HCEC 1CT (cell line): ENCODE results near the gene RNASET2.
"Not testable (repeated sequence)": the region's sequence is repeated elsewhere in the genome, so short reads cannot be mapped to it uniquely, and the experiment has no call there.

Source experiments
- DNase-seq: peaks from one replicate; pipeline ENCODE4 v3.0.0-alpha.2; 2017

The RNASET2 gene

GRCh38 chr6:166969390-166970002 is 13.1 kb upstream of the RNASET2 start:
- no peak for DNase-seq

GRCh38 chr6:166966268-166966667 is 9.9 kb upstream of the RNASET2 start:
- no peak for DNase-seq

- no peak for DNase-seq
Measured at GRCh38 chr6:166960609-166960978, 4.2 kb upstream of the RNASET2 start.

- DNase-seq = no peak
Measured at GRCh38 chr6:166959911-166960608, 3.7 kb upstream of the RNASET2 start.

- DNase-seq = no peak
Measured at GRCh38 chr6:166958926-166959861, 2.8 kb upstream of the RNASET2 start.

GRCh38 chr6:166957805-166958076 is 1.4 kb upstream of the RNASET2 start:
- no peak for DNase-seq

- peak; percentile 20 for DNase-seq
Measured at GRCh38 chr6:166957087-166957804, 896 bp upstream of the RNASET2 start.

GRCh38 chr6:166955865-166956443 is 396 bp downstream of the RNASET2 start:
- no peak for DNase-seq

GRCh38 chr6:166955121-166955864 is 1.1 kb downstream of the RNASET2 start:
- no peak for DNase-seq

GRCh38 chr6:166954118-166954713 is 2.1 kb downstream of the RNASET2 start:
- DNase-seq = no peak

GRCh38 chr6:166952567-166953486 is 3.5 kb downstream of the RNASET2 start:
- DNase-seq = no peak

GRCh38 chr6:166952121-166952520 is 4.2 kb downstream of the RNASET2 start:
- DNase-seq = no peak

GRCh38 chr6:166951670-166952060 is 4.7 kb downstream of the RNASET2 start:
- no peak for DNase-seq

GRCh38 chr6:166950892-166951669 is 5.3 kb downstream of the RNASET2 start:
- peak; percentile 70 for DNase-seq

- DNase-seq = no peak
Measured at GRCh38 chr6:166950443-166950821, 5.9 kb downstream of the RNASET2 start.

GRCh38 chr6:166949528-166950442 is 6.6 kb downstream of the RNASET2 start:
- no peak for DNase-seq

- not testable (repeated sequence) for DNase-seq
Measured at GRCh38 chr6:166948724-166949123, 7.6 kb downstream of the RNASET2 start.

- no peak for DNase-seq
Measured at GRCh38 chr6:166947251-166947650, 9.1 kb downstream of the RNASET2 start.

GRCh38 chr6:166946125-166946524 is 10.2 kb downstream of the RNASET2 start:
- no peak for DNase-seq
